HG03159 (cell line): ENCODE data around the gene FNDC3B.
"Not testable (repeated sequence)": the region's sequence is repeated elsewhere in the genome, so short reads cannot be mapped to it uniquely, and the experiment has no call there.

Experiments
- ATAC-seq: cut with Tn5 transposase; IDR thresholded peaks from one replicate; pipeline ENCODE4 v1.9.1; 2021; ENCODE audit warnings: mild to moderate bottlenecking, moderate library complexity; ENCODE audit not compliant: unreplicated experiment

FNDC3B gene

GRCh38 chr3:172090035-172090434 lies 50.7 kb downstream of the FNDC3B start:
- ATAC-seq = no peak

- no peak for ATAC-seq
Observed at GRCh38 chr3:172092658-172093057, 53.3 kb downstream of the FNDC3B start.

- not testable (repeated sequence) for ATAC-seq
Observed at GRCh38 chr3:172093581-172094443, 54.4 kb downstream of the FNDC3B start.

- peak; percentile 93 for ATAC-seq
Observed at GRCh38 chr3:172094621-172095557, 55.5 kb downstream of the FNDC3B start.

- ATAC-seq = no peak
Observed at GRCh38 chr3:172096881-172097420, 57.6 kb downstream of the FNDC3B start.

GRCh38 chr3:172097585-172097984 lies 58.2 kb downstream of the FNDC3B start:
- ATAC-seq = no peak

GRCh38 chr3:172098698-172099494 lies 59.5 kb downstream of the FNDC3B start:
- ATAC-seq = no peak

GRCh38 chr3:172099495-172099808 lies 60.1 kb downstream of the FNDC3B start:
- no peak for ATAC-seq

- ATAC-seq = peak; percentile 44
Observed at GRCh38 chr3:172100482-172100881, 61.1 kb downstream of the FNDC3B start.

- peak; percentile 56 for ATAC-seq
Observed at GRCh38 chr3:172101107-172101506, 61.7 kb downstream of the FNDC3B start.

GRCh38 chr3:172102123-172102882 lies 62.9 kb downstream of the FNDC3B start:
- no peak for ATAC-seq

- no peak for ATAC-seq
Observed at GRCh38 chr3:172102883-172103310, 63.5 kb downstream of the FNDC3B start.

- no peak for ATAC-seq
Observed at GRCh38 chr3:172103724-172104123, 64.3 kb downstream of the FNDC3B start.

- ATAC-seq = no peak
Observed at GRCh38 chr3:172104471-172105072, 65.2 kb downstream of the FNDC3B start.

GRCh38 chr3:172106037-172106954 lies 66.9 kb downstream of the FNDC3B start:
- ATAC-seq = no peak

GRCh38 chr3:172106989-172107388 lies 67.6 kb downstream of the FNDC3B start:
- peak; percentile 49 for ATAC-seq

- peak; percentile 92 for ATAC-seq
Observed at GRCh38 chr3:172107403-172107802, 68.0 kb downstream of the FNDC3B start.

GRCh38 chr3:172110127-172110779 lies 70.9 kb downstream of the FNDC3B start:
- ATAC-seq = no peak
